ENCODE measurements around the gene DLX3.

Gene DLX3

DNA sequence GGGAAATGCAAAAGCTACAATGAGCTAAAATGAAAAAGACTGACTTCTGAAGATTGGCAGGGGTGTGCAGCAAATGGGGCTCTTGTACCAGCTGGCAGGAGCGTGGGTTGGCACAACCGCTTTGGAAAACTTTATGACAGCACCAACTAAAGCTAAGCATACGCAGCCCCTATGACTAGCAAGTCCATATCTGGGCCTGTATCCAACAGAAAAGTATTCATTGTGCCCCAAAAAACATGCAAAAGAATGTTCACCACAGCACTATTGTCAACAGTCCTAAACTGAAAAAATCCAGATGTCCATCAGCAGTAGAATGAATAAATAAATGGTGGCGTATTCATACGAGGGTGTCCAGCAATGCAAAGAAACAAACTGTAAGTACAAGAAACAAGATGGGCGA is 38.3 kb upstream of the DLX3 start:
- TF ChIP-seq, protein P1, sequence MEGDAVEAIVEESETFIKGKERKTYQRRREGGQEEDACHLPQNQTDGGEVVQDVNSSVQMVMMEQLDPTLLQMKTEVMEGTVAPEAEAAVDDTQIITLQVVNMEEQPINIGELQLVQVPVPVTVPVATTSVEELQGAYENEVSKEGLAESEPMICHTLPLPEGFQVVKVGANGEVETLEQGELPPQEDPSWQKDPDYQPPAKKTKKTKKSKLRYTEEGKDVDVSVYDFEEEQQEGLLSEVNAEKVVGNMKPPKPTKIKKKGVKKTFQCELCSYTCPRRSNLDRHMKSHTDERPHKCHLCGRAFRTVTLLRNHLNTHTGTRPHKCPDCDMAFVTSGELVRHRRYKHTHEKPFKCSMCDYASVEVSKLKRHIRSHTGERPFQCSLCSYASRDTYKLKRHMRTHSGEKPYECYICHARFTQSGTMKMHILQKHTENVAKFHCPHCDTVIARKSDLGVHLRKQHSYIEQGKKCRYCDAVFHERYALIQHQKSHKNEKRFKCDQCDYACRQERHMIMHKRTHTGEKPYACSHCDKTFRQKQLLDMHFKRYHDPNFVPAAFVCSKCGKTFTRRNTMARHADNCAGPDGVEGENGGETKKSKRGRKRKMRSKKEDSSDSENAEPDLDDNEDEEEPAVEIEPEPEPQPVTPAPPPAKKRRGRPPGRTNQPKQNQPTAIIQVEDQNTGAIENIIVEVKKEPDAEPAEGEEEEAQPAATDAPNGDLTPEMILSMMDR (IDR thresholded peaks at IDR 0.05; ENCODE audit: low read depth, low read length) = no peak
- DNase-seq = no peak
- H3K27me3 ChIP-seq = no peaks in the 10 kb centered on the region
- H3K4me1 ChIP-seq = no peaks in the 10 kb centered on the region
- H3K36me3 ChIP-seq = no peaks in the 10 kb centered on the region
- H3K4me3 ChIP-seq (ENCODE audit: low read depth, low read length) = no peak overlapping the region
- no peaks in the 10 kb centered on the region for H3K9me3 ChIP-seq

DNA sequence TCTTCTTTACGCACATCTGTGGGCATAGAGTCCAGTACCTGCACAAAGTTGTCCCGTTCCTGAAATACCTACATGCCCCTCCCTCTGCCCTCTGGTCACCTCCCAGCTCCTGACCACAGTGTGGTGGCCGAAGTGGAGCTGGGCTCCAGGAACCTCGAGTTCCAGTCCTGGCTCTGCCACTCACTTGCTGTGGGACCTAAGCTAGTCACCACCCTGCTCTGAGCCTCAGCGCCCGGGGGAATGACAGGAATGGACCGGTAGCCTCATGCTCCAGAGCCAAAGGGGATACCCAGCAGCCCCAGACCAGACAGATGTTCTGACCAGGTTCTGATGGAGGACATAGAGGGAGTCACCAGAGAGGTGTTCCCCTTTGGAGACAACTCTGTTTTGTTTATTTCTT is 34.2 kb upstream of the DLX3 start:
- TF ChIP-seq, protein P1 (IDR thresholded peaks at IDR 0.05; ENCODE audit: low read depth, low read length) = no peak
- no peaks in the 10 kb centered on the region; the same call in 1 of the 2 replicates for H3K4me1 ChIP-seq
- no peaks in the 10 kb centered on the region for H3K9me3 ChIP-seq
- H3K27me3 ChIP-seq = no peaks in the 10 kb centered on the region
- H3K36me3 ChIP-seq = no peaks in the 10 kb centered on the region
- no peak overlapping the region for H3K4me3 ChIP-seq (ENCODE audit: low read depth, low read length)
- DNase-seq = no peak

DNA sequence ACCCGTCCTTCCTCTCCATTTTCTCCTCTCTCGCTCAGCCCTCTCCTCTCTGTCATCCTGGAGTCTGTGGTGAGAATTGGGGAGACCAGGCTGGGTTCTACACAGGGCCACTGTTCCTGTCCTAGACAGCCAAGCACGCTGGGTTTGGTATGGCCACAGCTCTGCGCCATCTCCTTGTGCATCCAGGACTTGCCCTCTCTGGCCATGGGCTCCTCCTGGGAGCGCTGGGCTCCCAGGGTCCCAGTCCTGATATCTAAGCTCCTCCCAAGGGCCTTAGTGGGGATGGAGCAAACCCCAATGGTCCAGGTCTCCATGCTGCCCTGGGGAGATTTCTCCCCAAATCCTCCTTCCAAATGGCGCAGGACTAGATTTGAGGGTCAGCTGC is 33.7 kb upstream of the DLX3 start:
- TF ChIP-seq, protein P1 (IDR thresholded peaks at IDR 0.05; ENCODE audit: low read depth, low read length) = no peak
- Histone ChIP-seq H3K4me3 (ENCODE audit: low read depth, low read length) (no peak overlapping the region), H3K9me3 (no peaks in the 10 kb centered on the region), H3K27me3 (no peaks in the 10 kb centered on the region), H3K36me3 (no peaks in the 10 kb centered on the region), H3K4me1 (no peaks in the 10 kb centered on the region; the same call in 1 of the 2 replicates)
- no peak for DNase-seq

GRCh38 chr17:50027881-50028735 is 33.1 kb upstream of the DLX3 start:
- Histone ChIP-seq H3K36me3 (no peaks in the 10 kb centered on the region), H3K27me3 (no peaks in the 10 kb centered on the region), H3K4me3 (ENCODE audit: low read depth, low read length) (no peak overlapping the region), H3K4me1 (no peaks in the 10 kb centered on the region; the same call in 1 of the 2 replicates), H3K9me3 (peaks cover 4% of the 10 kb centered on the region; the same call in 1 of the 2 replicates)
- TF ChIP-seq, protein P1 (IDR thresholded peaks at IDR 0.05; ENCODE audit: low read depth, low read length) = no peak
- no peak for DNase-seq

DNA sequence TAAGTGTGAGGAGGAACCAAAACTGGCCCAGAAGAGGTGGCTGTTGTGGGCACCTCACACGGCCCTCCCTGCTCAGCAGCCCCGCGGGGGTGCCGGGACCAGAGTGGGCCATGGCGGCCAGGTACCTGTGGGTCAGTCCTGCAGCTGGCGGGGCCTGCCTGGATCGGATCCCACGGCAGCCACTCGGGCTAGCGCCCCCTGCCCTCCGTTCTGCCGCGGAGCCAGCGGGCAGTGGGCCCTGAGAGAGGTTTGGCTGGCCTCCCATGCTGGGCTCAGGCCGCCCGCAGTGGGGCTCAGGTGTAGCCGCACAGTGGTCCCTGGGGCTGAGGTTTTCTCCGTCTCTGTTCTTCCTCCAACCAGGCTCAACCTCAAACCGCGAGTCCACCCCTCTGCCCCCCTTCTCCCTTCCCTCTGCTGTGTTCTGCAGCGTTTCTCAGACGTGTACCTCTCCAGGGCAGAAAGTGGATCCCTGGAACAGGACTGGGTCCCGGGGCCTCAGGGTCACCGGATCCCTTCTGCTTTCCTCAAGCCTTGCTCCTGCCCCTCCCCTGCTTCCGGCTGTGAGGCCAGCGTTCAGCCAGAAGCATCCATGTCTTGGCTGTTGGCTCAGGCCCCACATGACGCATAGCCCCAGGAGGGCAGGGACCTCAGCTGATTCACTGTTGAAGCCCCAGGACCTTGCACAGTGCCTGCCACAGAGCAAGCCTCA is 32.3 kb upstream of the DLX3 start:
- no peaks in the 10 kb centered on the region for H3K36me3 ChIP-seq
- H3K9me3 ChIP-seq = peaks cover 4% of the 10 kb centered on the region; the same call in 1 of the 2 replicates
- H3K27me3 ChIP-seq = no peaks in the 10 kb centered on the region
- no peaks in the 10 kb centered on the region; the same call in 1 of the 2 replicates for H3K4me1 ChIP-seq
- H3K4me3 ChIP-seq (ENCODE audit: low read depth, low read length) = peak overlapping the region; percentile 25
- TF ChIP-seq, protein P1 (IDR thresholded peaks at IDR 0.05; ENCODE audit: low read depth, low read length) = no peak
- DNase-seq = peak; percentile 49

DNA sequence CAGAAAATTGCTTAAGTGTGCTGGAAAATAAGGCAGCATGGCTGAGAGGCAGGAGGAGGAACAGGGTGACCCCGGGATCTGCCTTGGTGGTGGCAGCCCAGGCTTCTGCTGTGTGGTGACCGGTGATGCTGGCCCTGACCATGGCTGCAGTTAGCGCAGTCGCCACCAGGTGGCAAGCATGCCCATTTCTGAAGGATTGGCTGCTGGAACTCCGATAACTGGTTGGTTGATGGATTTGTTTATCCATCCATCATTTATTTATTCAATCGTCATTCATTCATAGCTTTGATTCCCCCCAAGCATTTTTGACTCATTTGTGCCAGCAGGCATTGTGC is 31.8 kb upstream of the DLX3 start:
- TF ChIP-seq, protein P1 (IDR thresholded peaks at IDR 0.05; ENCODE audit: low read depth, low read length) = peak; percentile 87
- H3K9me3 ChIP-seq = peaks cover 4% of the 10 kb centered on the region; the same call in 1 of the 2 replicates
- peak; percentile 77 for DNase-seq
- no peaks in the 10 kb centered on the region for H3K36me3 ChIP-seq
- no peaks in the 10 kb centered on the region; the same call in 1 of the 2 replicates for H3K4me1 ChIP-seq
- H3K27me3 ChIP-seq = no peaks in the 10 kb centered on the region
- peak overlapping the region; percentile 25 for H3K4me3 ChIP-seq (ENCODE audit: low read depth, low read length)
